HepG2 (cell line): ENCODE results near the gene PSMB10. TPM values are rescaled to one million over a fixed set of nuclear protein-coding genes. Genes with fewer than 3 reads are reported as not detected.

Experiments
- ATF4 ChIP-seq, 2 experiments: fragments of 450-650 bp in 1 of 2; sonication (generic) in 1 of 2; formaldehyde crosslinking; IDR thresholded peaks; 2 replicates each; pipeline versions ENCODE4 v1.5.0 to v1.8.0; 2020 to 2022; ENCODE audit warnings: mild to moderate bottlenecking in 1 of 2, missing genetic modification reagents in 1 of 2
- DBP ChIP-seq: sonication (generic); formaldehyde crosslinking; IDR thresholded peaks from 2 replicates; pipeline ENCODE4 v1.4.0; 2020; ENCODE audit warnings: missing genetic modification reagents; ENCODE audit errors: not compliant biosample characterization
- JUND ChIP-seq: sonication (generic); formaldehyde crosslinking; IDR thresholded peaks from 2 replicates; pipeline ENCODE4 v1.8.0; 2022; ENCODE audit warnings: mild to moderate bottlenecking, missing genetic modification reagents
- KDM5B ChIP-seq: sonication (generic); formaldehyde crosslinking; IDR thresholded peaks from 2 replicates; pipeline ENCODE4 v1.4.0; 2020; ENCODE audit warnings: missing genetic modification reagents, mild to moderate bottlenecking, borderline replicate concordance
- PATZ1 ChIP-seq: sonication (generic); formaldehyde crosslinking; IDR thresholded peaks from 2 replicates; pipeline ENCODE4 v1.4.0; 2020; ENCODE audit warnings: missing genetic modification reagents
- PAWR ChIP-seq: sonication (generic); formaldehyde crosslinking; IDR thresholded peaks from 2 replicates; pipeline ENCODE4 v1.4.0; 2020; ENCODE audit warnings: missing genetic modification reagents, mild to moderate bottlenecking, borderline replicate concordance
- ZFP36L2 ChIP-seq: sonication (generic); formaldehyde crosslinking; IDR thresholded peaks from 2 replicates; pipeline ENCODE4 v1.4.0; 2020; ENCODE audit warnings: missing genetic modification reagents
- ZNF20 ChIP-seq: sonication (generic); formaldehyde crosslinking; IDR thresholded peaks from 2 replicates; pipeline ENCODE4 v1.4.0; 2020; ENCODE audit warnings: mild to moderate bottlenecking, moderate library complexity, missing genetic modification reagents
- ZNF318 ChIP-seq: sonication (generic); formaldehyde crosslinking; IDR thresholded peaks from 2 replicates; pipeline ENCODE4 v1.4.0; 2020; ENCODE audit warnings: mild to moderate bottlenecking, missing genetic modification reagents
- polyA plus RNA-seq, 8 experiments: library from polyadenylated mRNA; depleted of rRNA in 3 of 8; stranded (reverse) in 7 of 8; unstranded in 1 of 8; fragments of >200 nt; fragmentation: Illumina TruSeq in 4 of 8; extraction: Trizol in 4 of 8; gene quantifications; 2 replicates each; pipeline versions ENCODE4 v1.2.1 to v1.2.3, GENCODE V29; 2011 to 2016; ENCODE audit warnings: low read depth in 4 of 8, missing spikeins in 1 of 8, mixed read lengths in 1 of 8; ENCODE audit not compliant: insufficient read depth in 1 of 8
- total RNA-seq, 5 experiments: library from RNA; depleted of rRNA; stranded (reverse); fragments of >200 nt; fragmentation: Illumina TruSeq; extraction: Trizol; gene quantifications; 2 replicates each; pipeline ENCODE4 v1.2.3, GENCODE V29; 2016; ENCODE audit warnings: low read depth in 1 of 5
- TF ChIP-seq, protein P1 (sequence below): sonication (generic); formaldehyde crosslinking; IDR thresholded peaks from 2 replicates; pipeline ENCODE4 v1.5.0; 2020; ENCODE audit warnings: mild to moderate bottlenecking, missing genetic modification reagents, borderline replicate concordance

Gene PSMB10
- total and polyA plus RNA-seq, 2 of the 13 experiments (the other 11 are each of a cell fraction or from before 2014, with no cell fraction given): 12.7 to 65.9 TPM

- TF ChIP-seq ZNF318 (CRISPR knock-in tag): 0 out of 2 replicates have a peak, but pooled peaks have one; percentile 62
- no peak for TF ChIP-seq PAWR (CRISPR knock-in tag)
- TF ChIP-seq ZNF20: no peak
- TF ChIP-seq KDM5B (CRISPR knock-in tag): peak; percentile 3
- TF ChIP-seq PATZ1 (CRISPR knock-in tag): peak; percentile 98
- TF ChIP-seq ZFP36L2: no peak
- TF ChIP-seq DBP: no peak
- TF ChIP-seq, protein P1, sequence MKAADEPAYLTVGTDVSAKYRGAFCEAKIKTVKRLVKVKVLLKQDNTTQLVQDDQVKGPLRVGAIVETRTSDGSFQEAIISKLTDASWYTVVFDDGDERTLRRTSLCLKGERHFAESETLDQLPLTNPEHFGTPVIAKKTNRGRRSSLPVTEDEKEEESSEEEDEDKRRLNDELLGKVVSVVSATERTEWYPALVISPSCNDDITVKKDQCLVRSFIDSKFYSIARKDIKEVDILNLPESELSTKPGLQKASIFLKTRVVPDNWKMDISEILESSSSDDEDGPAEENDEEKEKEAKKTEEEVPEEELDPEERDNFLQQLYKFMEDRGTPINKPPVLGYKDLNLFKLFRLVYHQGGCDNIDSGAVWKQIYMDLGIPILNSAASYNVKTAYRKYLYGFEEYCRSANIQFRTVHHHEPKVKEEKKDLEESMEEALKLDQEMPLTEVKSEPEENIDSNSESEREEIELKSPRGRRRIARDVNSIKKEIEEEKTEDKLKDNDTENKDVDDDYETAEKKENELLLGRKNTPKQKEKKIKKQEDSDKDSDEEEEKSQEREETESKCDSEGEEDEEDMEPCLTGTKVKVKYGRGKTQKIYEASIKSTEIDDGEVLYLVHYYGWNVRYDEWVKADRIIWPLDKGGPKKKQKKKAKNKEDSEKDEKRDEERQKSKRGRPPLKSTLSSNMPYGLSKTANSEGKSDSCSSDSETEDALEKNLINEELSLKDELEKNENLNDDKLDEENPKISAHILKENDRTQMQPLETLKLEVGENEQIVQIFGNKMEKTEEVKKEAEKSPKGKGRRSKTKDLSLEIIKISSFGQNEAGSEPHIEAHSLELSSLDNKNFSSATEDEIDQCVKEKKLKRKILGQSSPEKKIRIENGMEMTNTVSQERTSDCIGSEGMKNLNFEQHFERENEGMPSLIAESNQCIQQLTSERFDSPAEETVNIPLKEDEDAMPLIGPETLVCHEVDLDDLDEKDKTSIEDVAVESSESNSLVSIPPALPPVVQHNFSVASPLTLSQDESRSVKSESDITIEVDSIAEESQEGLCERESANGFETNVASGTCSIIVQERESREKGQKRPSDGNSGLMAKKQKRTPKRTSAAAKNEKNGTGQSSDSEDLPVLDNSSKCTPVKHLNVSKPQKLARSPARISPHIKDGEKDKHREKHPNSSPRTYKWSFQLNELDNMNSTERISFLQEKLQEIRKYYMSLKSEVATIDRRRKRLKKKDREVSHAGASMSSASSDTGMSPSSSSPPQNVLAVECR (CRISPR knock-in tag): peak; percentile 81
- TF ChIP-seq JUND (CRISPR knock-in tag): peak; percentile 94
- TF ChIP-seq ATF4 (CRISPR knock-in tag; IDR thresholded peaks at IDR 0.05): no peak
These were observed 32.0 kb upstream of the PSMB10 start, which contains the start of gene SLC12A4 (continued) for GRCh38 chr16:67968400-67969253.
